IMR-90 (cell line): ENCODE results near the gene PSMD10. TPM values are rescaled to one million over a fixed set of nuclear protein-coding genes. Genes with fewer than 3 reads are reported as not detected.

Experiments
- ATAC-seq: fragments of 200-7000 bp; cut with Tn5 transposase; 2 replicates; pipeline ENCODE4 v1.9.1; 2020; ENCODE audit warnings: low read depth, mild to moderate bottlenecking, moderate library complexity
- BruUV-seq: library from RNA; stranded (reverse); fragments of 400-500 nt; replicated peaks from 2 replicates; lab custom pipeline; 2021; lab: Mats Ljungman, UMichigan
- CTCF ChIA-PET: fragments of 300-600 bp; formaldehyde crosslinking; extraction: SDS; loops from one replicate; lab custom pipeline; 2021; ENCODE audit warnings: antibody characterized with exemption; lab: Yijun Ruan, JAX
- POLR2A ChIA-PET: fragments of 300-600 bp; sonication (Branson Sonifier 250); formaldehyde crosslinking; loops from one replicate; lab custom pipeline; 2022; ENCODE audit warnings: antibody characterized with exemption; ENCODE audit not compliant: unreplicated experiment; lab: Charles Lee
- DNase-seq: peaks from one replicate; pipeline ENCODE4 v3.0.0; 2013
- H2AFZ ChIP-seq: replicated peaks from 2 replicates; pipeline ENCODE3; 2013; ENCODE audit warnings: low read length, mild to moderate bottlenecking; ENCODE audit not compliant: poor library complexity
- H2AK5ac ChIP-seq: 2 replicates; pipeline ENCODE4 v1.6.1; 2013; ENCODE audit warnings: low read depth, low read length, inconsistent platforms
- H2AK9ac ChIP-seq: replicated peaks from 2 replicates; pipeline ENCODE3; 2013; ENCODE audit warnings: mild to moderate bottlenecking, low read depth, low read length, moderate library complexity; ENCODE audit not compliant: poor library complexity
- H2BK120ac ChIP-seq: 2 replicates; pipeline ENCODE4 v1.6.1; 2013; ENCODE audit warnings: low read depth, low read length, inconsistent platforms
- H2BK15ac ChIP-seq: 3 replicates; pipeline ENCODE4 v1.6.1; 2013; ENCODE audit warnings: low read depth, low read length, inconsistent platforms
- H2BK20ac ChIP-seq: 2 replicates; pipeline ENCODE4 v1.6.1; 2013; ENCODE audit warnings: low read depth, mild to moderate bottlenecking, inconsistent platforms, low read length, moderate library complexity
- H2BK5ac ChIP-seq: 2 replicates; pipeline ENCODE4 v1.6.1; 2013; ENCODE audit warnings: mild to moderate bottlenecking, low read depth, low read length, inconsistent platforms; ENCODE audit not compliant: poor library complexity, severe bottlenecking
- H3K14ac ChIP-seq: replicated peaks from 2 replicates; pipeline ENCODE4 v1.6.1; 2013; ENCODE audit warnings: low read depth, low read length, inconsistent platforms
- H3K18ac ChIP-seq: 2 replicates; pipeline ENCODE4 v1.6.1; 2013; ENCODE audit warnings: low read depth, low read length, control low read depth
- H3K23ac ChIP-seq: 2 replicates; pipeline ENCODE4 v1.6.1; 2013; ENCODE audit warnings: low read depth, low read length, inconsistent platforms
- H3K27ac ChIP-seq: 2 replicates; pipeline ENCODE4 v1.5.1; 2013; ENCODE audit warnings: mild to moderate bottlenecking, control low read depth, low read length; ENCODE audit not compliant: insufficient read depth
- H3K27me3 ChIP-seq: 2 replicates; pipeline ENCODE4 v1.6.1; 2013; ENCODE audit warnings: low read length; ENCODE audit not compliant: control insufficient read depth, insufficient read depth
- H3K36me3 ChIP-seq: 2 replicates; pipeline ENCODE4 v1.6.1; 2013; ENCODE audit warnings: low read length, mixed read lengths; ENCODE audit not compliant: control insufficient read depth, insufficient read depth
- H3K4ac ChIP-seq: 2 replicates; pipeline ENCODE4 v1.6.1; 2013; ENCODE audit warnings: low read depth, low read length, inconsistent platforms
- H3K4me1 ChIP-seq: 2 replicates; pipeline ENCODE4 v1.6.1; 2013; ENCODE audit warnings: low read length, mixed read lengths; ENCODE audit not compliant: control insufficient read depth, insufficient read depth
- H3K4me2 ChIP-seq: 2 replicates; pipeline ENCODE4 v1.6.1; 2013; ENCODE audit warnings: low read depth, mild to moderate bottlenecking, control low read depth, low read length, moderate library complexity
- H3K4me3 ChIP-seq: 2 replicates; pipeline ENCODE4 v1.5.1; 2013; ENCODE audit warnings: low read depth, mild to moderate bottlenecking, control low read depth, low read length, moderate library complexity; ENCODE audit not compliant: insufficient read depth
- H3K56ac ChIP-seq: 2 replicates; pipeline ENCODE4 v1.6.1; 2013; ENCODE audit warnings: low read length, inconsistent platforms; ENCODE audit not compliant: insufficient read depth; ENCODE audit errors: extremely low read depth
- H3K79me1 ChIP-seq, 2 experiments: 2 replicates each; pipeline ENCODE4 v1.6.1; 2013; ENCODE audit warnings: low read length in 2 of 2, inconsistent platforms in 1 of 2, low read depth in 1 of 2
- H3K9ac ChIP-seq: 2 replicates; pipeline ENCODE4 v1.6.1; 2013; ENCODE audit warnings: low read depth, low read length, control low read depth
- H3K9me1 ChIP-seq: 2 replicates; pipeline ENCODE4 v1.6.1; 2013; ENCODE audit warnings: low read length, inconsistent platforms; ENCODE audit not compliant: insufficient read depth
- H3K9me3 ChIP-seq: 2 replicates; pipeline ENCODE4 v1.6.1; 2013; ENCODE audit warnings: low read length; ENCODE audit not compliant: control insufficient read depth, insufficient read depth
- H4K20me1 ChIP-seq: 2 replicates; pipeline ENCODE4 v1.6.1; 2013; ENCODE audit warnings: low read length, inconsistent platforms; ENCODE audit not compliant: insufficient read depth
- H4K5ac ChIP-seq: 2 replicates; pipeline ENCODE4 v1.6.1; 2013; ENCODE audit warnings: mild to moderate bottlenecking, low read depth, low read length, control low read depth
- H4K8ac ChIP-seq, 2 experiments: 2 replicates each; pipeline ENCODE4 v1.6.1; 2013; ENCODE audit warnings: low read depth in 2 of 2, low read length in 2 of 2, control low read depth in 1 of 2, inconsistent platforms in 1 of 2
- H4K91ac ChIP-seq: 2 replicates; pipeline ENCODE4 v1.6.1; 2013; ENCODE audit warnings: low read depth, low read length, inconsistent platforms; ENCODE audit not compliant: insufficient read depth
- CEBPB ChIP-seq: IDR thresholded peaks from 2 replicates; pipeline ENCODE4 v1.6.1; 2012; ENCODE audit warnings: low read depth, low read length, improper control_type of control experiment
- FOS ChIP-seq: fragments of 150-350 bp; IDR thresholded peaks from 2 replicates; pipeline ENCODE4 v1.6.1; 2016; ENCODE audit warnings: low read depth, low read length
- MAFK ChIP-seq: IDR thresholded peaks from 2 replicates; pipeline ENCODE4 v1.6.1; 2012; ENCODE audit warnings: low read depth, low read length, improper control_type of control experiment
- MXI1 ChIP-seq: IDR thresholded peaks from 2 replicates; pipeline ENCODE4 v1.6.1; 2012; ENCODE audit warnings: low read depth, mild to moderate bottlenecking, low read length, moderate library complexity, borderline replicate concordance
- RAD21 ChIP-seq: IDR thresholded peaks from 2 replicates; pipeline ENCODE4 v1.6.1; 2012; ENCODE audit warnings: low read length, improper control_type of control experiment
- RCOR1 ChIP-seq: IDR thresholded peaks from 2 replicates; pipeline ENCODE4 v1.6.1; 2012; ENCODE audit warnings: mild to moderate bottlenecking, low read length, improper control_type of control experiment; ENCODE audit not compliant: insufficient replicate concordance
- RFX5 ChIP-seq: IDR thresholded peaks from 2 replicates; pipeline ENCODE4 v1.8.0; 2012; ENCODE audit warnings: low read depth, mild to moderate bottlenecking, low read length, moderate library complexity
- SMC3 ChIP-seq: fragments of 150-350 bp; IDR thresholded peaks from 2 replicates; pipeline ENCODE4 v1.6.1; 2016; ENCODE audit warnings: low read depth, mild to moderate bottlenecking, antibody characterized with exemption, low read length, moderate library complexity
- WGBS, 2 experiments: methylation state at CpG; one replicate each; pipeline versions ENCODE4 v1.1.5 to v1.1.7; 2013; ENCODE audit warnings: missing lambda C conversion rate in 2 of 2; ENCODE audit not compliant: insufficient read length in 1 of 2; ENCODE audit errors: extremely low coverage in 2 of 2; 5-methylcytosine and 5-hydroxymethylcytosine counted together
- dilution Hi-C: fragments of 300-500 bp; cut with HindIII; formaldehyde crosslinking; loops from one replicate; pipeline ENCODE4 v1.14.3; 2018; ENCODE audit warnings: low sequenced_read_pairs; ENCODE audit not compliant: unreplicated experiment
- in situ Hi-C: fragments of 300-500 bp; cut with MboI; formaldehyde crosslinking; loops from 3 replicates; pipeline ENCODE4 v1.14.3; 2019; ENCODE audit warnings: low sequenced_read_pairs, inconsistent platforms, mixed read lengths
- intact Hi-C: fragments of 100-400 bp; cut with micrococcal nuclease; formaldehyde crosslinking; loops from 2 replicates; pipeline ENCODE4 v1.10.0; 2022
- polyA plus RNA-seq, 3 experiments: library from polyadenylated mRNA; depleted of rRNA; stranded (reverse); fragments of >200 nt; gene quantifications; 2 replicates each; pipeline ENCODE4 v1.2.3, GENCODE V29; 2012; ENCODE audit warnings: low replicate concordance in 1 of 3
- total RNA-seq: library from RNA; depleted of rRNA; stranded (reverse); fragments of >200 nt; gene quantifications from 2 replicates; pipeline ENCODE4 v1.2.3, GENCODE V29; 2012
- TF ChIP-seq, protein P1 (sequence below): fragments of 150-350 bp; IDR thresholded peaks from 2 replicates; pipeline ENCODE4 v1.6.1; 2016; ENCODE audit warnings: low read depth, mild to moderate bottlenecking, low read length, moderate library complexity, borderline replicate concordance

PSMD10 gene
- total and polyA plus RNA-seq, 2 of the 4 experiments (the other 2 are of a cell fraction), result 62.0 to 122 TPM

DNA sequence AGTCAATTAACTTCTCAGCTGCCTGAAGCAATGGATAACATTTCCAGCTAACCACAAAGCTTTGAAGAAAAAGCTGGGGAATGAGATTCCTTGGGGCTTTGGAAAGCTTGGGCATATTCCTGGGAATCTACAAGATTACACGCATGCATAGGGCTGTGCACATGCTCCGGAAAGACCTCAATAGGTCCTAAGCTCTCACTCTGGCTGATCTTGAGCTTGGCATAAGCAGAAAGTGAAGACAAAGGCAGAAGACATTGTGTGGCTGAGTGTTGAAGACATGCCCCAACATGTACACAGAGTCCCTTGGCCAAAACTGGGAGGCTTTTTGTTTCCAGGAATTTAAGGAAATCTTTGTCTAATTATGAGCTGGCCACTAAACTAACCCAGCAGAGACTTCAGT is 31.4 kb upstream of the PSMD10 start (continued):
- TF ChIP-seq MXI1, result no peak
- TF ChIP-seq SMC3, result no peak
- no peak for TF ChIP-seq FOS
- TF ChIP-seq RCOR1, result no peak
- no peak for TF ChIP-seq CEBPB
- TF ChIP-seq RFX5, result no peak
- no peak for TF ChIP-seq RAD21

DNA sequence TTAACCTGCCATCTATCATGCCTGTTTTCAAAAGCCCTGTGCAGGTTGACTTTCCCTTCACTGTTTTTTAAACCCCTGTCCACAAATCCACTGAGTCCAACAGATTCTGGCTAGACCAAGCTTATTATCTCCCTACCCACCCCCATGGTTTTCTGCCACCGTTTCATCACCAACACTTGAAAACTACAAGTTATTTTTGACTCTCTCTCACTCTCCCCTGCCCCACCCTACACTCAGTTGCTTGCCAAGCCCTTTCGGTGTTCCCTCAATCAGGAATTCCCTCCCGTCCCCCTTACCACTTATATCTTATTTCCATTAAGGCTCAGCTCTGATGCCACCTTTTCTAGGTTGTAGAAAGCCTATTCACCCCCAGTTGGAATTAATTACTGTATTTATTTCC is 29.9 kb upstream of the PSMD10 start:
- H4K20me1 ChIP-seq, result no peaks in the 10 kb centered on the region
- H2AK5ac ChIP-seq, result no peak overlapping the region
- no peaks in the 10 kb centered on the region for H3K36me3 ChIP-seq
- POLR2A ChIA-PET, result no interaction called here
- peaks cover 8% of the 10 kb centered on the region for H3K4me1 ChIP-seq
- no peak overlapping the region for H3K9ac ChIP-seq
- BruUV-seq, result no TSS peak
- H3K27ac ChIP-seq, result no peak overlapping the region; the same call in 1 of the 2 replicates
- in situ Hi-C loops (no loop called here), intact Hi-C loops (no loop called here), dilution Hi-C loops (no loop called here)
- H2BK20ac ChIP-seq, result no peak overlapping the region
- no peak overlapping the region for H3K4me2 ChIP-seq
- H3K18ac ChIP-seq, result peak overlapping the region; percentile 77
- H3K9me1 ChIP-seq, result 0 out of 2 replicates have a peak, but pooled peaks cover 3% of the 10 kb centered on the region
- H2AFZ ChIP-seq, result no peak overlapping the region
- ATAC-seq (no peak), DNase-seq (no peak)
- no peaks in the 10 kb centered on the region for H3K9me3 ChIP-seq
- H4K91ac ChIP-seq, result peak overlapping the region; percentile 9; the same call in 1 of the 2 replicates
- no peak overlapping the region for H2BK120ac ChIP-seq
- no peak overlapping the region for H3K14ac ChIP-seq
- CTCF ChIA-PET, result no interaction called here
- no peak overlapping the region for H4K5ac ChIP-seq
- H4K8ac ChIP-seq, result no peak overlapping the region
- no peak overlapping the region for H2AK9ac ChIP-seq
- TF ChIP-seq SMC3 (no peak), MAFK (no peak), MXI1 (no peak), RFX5 (no peak)
- TF ChIP-seq, protein P1, sequence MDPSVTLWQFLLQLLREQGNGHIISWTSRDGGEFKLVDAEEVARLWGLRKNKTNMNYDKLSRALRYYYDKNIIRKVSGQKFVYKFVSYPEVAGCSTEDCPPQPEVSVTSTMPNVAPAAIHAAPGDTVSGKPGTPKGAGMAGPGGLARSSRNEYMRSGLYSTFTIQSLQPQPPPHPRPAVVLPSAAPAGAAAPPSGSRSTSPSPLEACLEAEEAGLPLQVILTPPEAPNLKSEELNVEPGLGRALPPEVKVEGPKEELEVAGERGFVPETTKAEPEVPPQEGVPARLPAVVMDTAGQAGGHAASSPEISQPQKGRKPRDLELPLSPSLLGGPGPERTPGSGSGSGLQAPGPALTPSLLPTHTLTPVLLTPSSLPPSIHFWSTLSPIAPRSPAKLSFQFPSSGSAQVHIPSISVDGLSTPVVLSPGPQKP, result no peak
- no peak overlapping the region for H3K56ac ChIP-seq
- no peak overlapping the region for H3K4ac ChIP-seq
- peaks cover 4% of the 10 kb centered on the region for H3K27me3 ChIP-seq
- H3K4me3 ChIP-seq, result no peak overlapping the region
- H3K79me1 ChIP-seq, result peaks cover 0 to 2% of the 10 kb centered on the region in 2 experiments; a peak in 1 of 4 replicates
- H2BK15ac ChIP-seq, result no peak overlapping the region
- no peak overlapping the region for H2BK5ac ChIP-seq
- WGBS, 2 experiments, result 25% methylated on average over 2 of the region's 3 CpGs; no CpG with 5 or more reads in 1 of the 2 experiments
- no peak overlapping the region for H3K23ac ChIP-seq
